ENCODE measurements around the gene ZNF578.

GRCh38 chr19:52533901-52534300 is 80.5 kb downstream of the ZNF578 start:
- TF ChIP-seq CTCF (IDR thresholded peaks at IDR 0.05) (no peak), POLR2A (IDR thresholded peaks at IDR 0.05) (no peak)

Measured in breast epithelium (tissue), 3 donors.